HG02623 (cell line): ENCODE measurements around the gene ANP32E.

ENCODE experiments used
- ATAC-seq: cut with Tn5 transposase; IDR thresholded peaks from one replicate; pipeline ENCODE4 v1.9.1; 2021; ENCODE audit warnings: moderate library complexity; ENCODE audit not compliant: unreplicated experiment

Gene ANP32E

GRCh38 chr1:150235852-150236613 lies at the start of gene ANP32E:
Gene ANP32E, minus strand, starts transcription at chr1:150236112. Its CDS starts 326 bp downstream, at chr1:150235786.
- ATAC-seq = peak; percentile 81

- no peak for ATAC-seq
These were observed 47.3 kb upstream of the ANP32E start for GRCh38 chr1:150283260-150283659.

GRCh38 chr1:150282558-150282958 lies 46.6 kb upstream of the ANP32E start:
- ATAC-seq = no peak

GRCh38 chr1:150281758-150282557 lies 46.0 kb upstream of the ANP32E start, which contains the start of gene CIART:
Gene CIART, plus strand, starts transcription at chr1:150282554. Its CDS starts 714 bp downstream, at chr1:150283268.
- peak; percentile 63 for ATAC-seq

GRCh38 chr1:150281221-150281757 lies 45.4 kb upstream of the ANP32E start:
- no peak for ATAC-seq

- ATAC-seq = no peak
These were observed 44.3 kb upstream of the ANP32E start for GRCh38 chr1:150280138-150280707.

- ATAC-seq = no peak
These were observed 37.4 kb upstream of the ANP32E start for GRCh38 chr1:150273311-150273710.

GRCh38 chr1:150271291-150271959 lies 35.5 kb upstream of the ANP32E start:
- no peak for ATAC-seq

- no peak for ATAC-seq
These were observed 33.5 kb upstream of the ANP32E start for GRCh38 chr1:150269451-150269850.

GRCh38 chr1:150268705-150269403 lies 32.9 kb upstream of the ANP32E start, which contains the start of gene APH1A:
Gene APH1A, minus strand, starts transcription at chr1:150269016. Its CDS starts 206 bp downstream, at chr1:150268810.
- peak; percentile 84 for ATAC-seq

- ATAC-seq = no peak
These were observed 32.4 kb upstream of the ANP32E start for GRCh38 chr1:150268340-150268704.

- no peak for ATAC-seq
These were observed 32.0 kb upstream of the ANP32E start for GRCh38 chr1:150267896-150268295.

- no peak for ATAC-seq
These were observed 27.6 kb upstream of the ANP32E start for GRCh38 chr1:150263549-150263948.

- no peak for ATAC-seq
These were observed 26.7 kb upstream of the ANP32E start for GRCh38 chr1:150262388-150263320.

- ATAC-seq = no peak
These were observed 25.5 kb upstream of the ANP32E start for GRCh38 chr1:150261367-150261766.

- no peak for ATAC-seq
These were observed 24.1 kb upstream of the ANP32E start for GRCh38 chr1:150259758-150260669.

GRCh38 chr1:150259217-150259616 lies 23.3 kb upstream of the ANP32E start:
- no peak for ATAC-seq
